Measurements from ENCODE around the gene PSME4. TPM values are rescaled to one million over a fixed set of nuclear protein-coding genes. Genes with fewer than 3 reads are reported as not detected.

Gene PSME4
- total and polyA plus RNA-seq, 10 of the 15 experiments (the other 5 are each of a cell fraction or from before 2014, with no cell fraction given) = 11.1 to 56.2 (median 32.1) TPM

DNA sequence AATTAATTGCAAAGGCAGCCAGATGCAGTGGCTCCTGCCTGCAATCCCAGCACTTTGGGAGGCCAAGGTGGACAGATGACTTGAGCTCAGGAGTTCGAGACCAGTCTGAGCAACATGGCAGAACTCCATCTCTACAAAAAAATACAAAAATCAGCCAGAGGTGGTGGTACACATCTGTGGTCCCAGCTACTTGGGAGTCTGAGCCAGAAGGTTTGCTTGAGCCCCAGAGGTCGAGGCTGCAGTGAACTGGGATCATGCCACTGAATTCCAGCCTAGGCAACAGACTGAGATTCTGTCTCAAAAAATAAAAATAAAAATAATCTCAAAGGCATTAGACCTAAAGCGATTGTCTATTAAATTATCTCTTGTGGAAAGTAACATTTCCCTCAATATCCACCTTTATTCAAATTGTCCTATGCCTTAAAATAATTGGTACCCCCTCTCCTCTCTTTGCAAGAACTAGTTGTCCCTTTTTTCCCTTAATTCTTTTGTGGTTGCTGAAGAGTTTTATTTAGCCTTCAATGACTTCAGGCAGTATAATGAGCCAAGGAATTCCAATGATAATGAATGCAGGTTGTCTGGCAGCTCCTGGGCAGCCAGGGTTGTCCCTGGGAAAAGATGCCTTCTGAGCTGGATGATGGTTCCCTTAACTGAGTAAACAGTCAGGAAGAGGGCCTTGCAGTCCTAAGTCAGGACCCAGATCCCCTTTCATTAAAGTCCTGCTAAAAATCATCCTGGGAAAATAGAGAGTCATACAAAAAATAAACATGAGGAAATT, 143.2 kb downstream of the PSME4 start:
- intact Hi-C loops (cut with micrococcal nuclease; ENCODE audit: unreplicated experiment) = no loop called here
- Histone ChIP-seq H3K9me3 (replicated peaks; ENCODE audit: control insufficient read depth, insufficient read depth, low read length) (no peaks in the 10 kb centered on the region), H3K9ac (ENCODE audit: control insufficient read depth, insufficient read depth, low read length) (no peak overlapping the region), H3K27me3 (replicated peaks in 1 of 2; ENCODE audit: control insufficient read depth in 2 of 2, insufficient read depth in 2 of 2, low read length in 1 of 2) (no peaks in the 10 kb centered on the region), H4K20me1 (ENCODE audit: control insufficient read depth, insufficient read depth) (no peaks in the 10 kb centered on the region), H3K4me1 (ENCODE audit: control insufficient read depth, insufficient read depth, low read length) (no peaks in the 10 kb centered on the region), H3K4me2 (ENCODE audit: control insufficient read depth, insufficient read depth) (no peak overlapping the region), H3K27ac (ENCODE audit: control insufficient read depth, insufficient read depth) (no peak overlapping the region), H3K79me2 (ENCODE audit: control insufficient read depth, insufficient read depth, low read length) (no peaks in the 10 kb centered on the region), H2AFZ (ENCODE audit: control insufficient read depth, low read depth, low read length) (no peak overlapping the region), H3K4me3 (no peak overlapping the region), H3K36me3 (ENCODE audit: control insufficient read depth in 2 of 2, insufficient read depth in 2 of 2, low read length in 1 of 2) (no peaks in the 10 kb centered on the region)
- ChIA-PET SMC1A (ENCODE audit: uncharacterized antibody, unreplicated experiment) (no interaction called here), POLR2A (no interaction called here), RAD21 (ENCODE audit: unreplicated experiment) (no interaction called here), CTCF (no interaction called here)
- TF ChIP-seq SP1 (IDR thresholded peaks at IDR 0.05; ENCODE audit: low read depth, low read length) = no peak
- TF ChIP-seq SIN3A (IDR thresholded peaks at IDR 0.05; ENCODE audit: low read depth, low read length) = no peak
- no peak for TF ChIP-seq FOXK2 (IDR thresholded peaks at IDR 0.05)
- TF ChIP-seq E2F8 (IDR thresholded peaks at IDR 0.05; ENCODE audit: low read depth, partially characterized antibody) = no peak
- TF ChIP-seq, protein P1, sequence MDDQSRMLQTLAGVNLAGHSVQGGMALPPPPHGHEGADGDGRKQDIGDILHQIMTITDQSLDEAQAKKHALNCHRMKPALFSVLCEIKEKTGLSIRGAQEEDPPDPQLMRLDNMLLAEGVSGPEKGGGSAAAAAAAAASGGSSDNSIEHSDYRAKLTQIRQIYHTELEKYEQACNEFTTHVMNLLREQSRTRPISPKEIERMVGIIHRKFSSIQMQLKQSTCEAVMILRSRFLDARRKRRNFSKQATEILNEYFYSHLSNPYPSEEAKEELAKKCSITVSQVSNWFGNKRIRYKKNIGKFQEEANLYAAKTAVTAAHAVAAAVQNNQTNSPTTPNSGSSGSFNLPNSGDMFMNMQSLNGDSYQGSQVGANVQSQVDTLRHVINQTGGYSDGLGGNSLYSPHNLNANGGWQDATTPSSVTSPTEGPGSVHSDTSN (IDR thresholded peaks at IDR 0.05; ENCODE audit: insufficient replicate concordance, low read depth, low read length) = no peak
- TF ChIP-seq CHD1 (IDR thresholded peaks at IDR 0.05; ENCODE audit: low read depth, low read length) = no peak
- TF ChIP-seq, protein P2, sequence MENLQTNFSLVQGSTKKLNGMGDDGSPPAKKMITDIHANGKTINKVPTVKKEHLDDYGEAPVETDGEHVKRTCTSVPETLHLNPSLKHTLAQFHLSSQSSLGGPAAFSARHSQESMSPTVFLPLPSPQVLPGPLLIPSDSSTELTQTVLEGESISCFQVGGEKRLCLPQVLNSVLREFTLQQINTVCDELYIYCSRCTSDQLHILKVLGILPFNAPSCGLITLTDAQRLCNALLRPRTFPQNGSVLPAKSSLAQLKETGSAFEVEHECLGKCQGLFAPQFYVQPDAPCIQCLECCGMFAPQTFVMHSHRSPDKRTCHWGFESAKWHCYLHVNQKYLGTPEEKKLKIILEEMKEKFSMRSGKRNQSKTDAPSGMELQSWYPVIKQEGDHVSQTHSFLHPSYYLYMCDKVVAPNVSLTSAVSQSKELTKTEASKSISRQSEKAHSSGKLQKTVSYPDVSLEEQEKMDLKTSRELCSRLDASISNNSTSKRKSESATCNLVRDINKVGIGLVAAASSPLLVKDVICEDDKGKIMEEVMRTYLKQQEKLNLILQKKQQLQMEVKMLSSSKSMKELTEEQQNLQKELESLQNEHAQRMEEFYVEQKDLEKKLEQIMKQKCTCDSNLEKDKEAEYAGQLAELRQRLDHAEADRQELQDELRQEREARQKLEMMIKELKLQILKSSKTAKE (IDR thresholded peaks at IDR 0.05; ENCODE audit: low read depth, poor library complexity, severe bottlenecking) = no peak
- no peak for TF ChIP-seq IRF3 (IDR thresholded peaks at IDR 0.05)
- TF ChIP-seq ZBTB11 (CRISPR knock-in tag; IDR thresholded peaks at IDR 0.05) = no peak
- TF ChIP-seq TBL1XR1 (IDR thresholded peaks at IDR 0.05; ENCODE audit: low read depth, low read length) = no peak
- TF ChIP-seq NFYB (IDR thresholded peaks at IDR 0.05; ENCODE audit: insufficient read depth, low read depth, low read length) = no peak
- no peak for TF ChIP-seq MYB (IDR thresholded peaks at IDR 0.05; ENCODE audit: borderline replicate concordance, low read depth, low read length)
- no peak for ATAC-seq
- WGBS (ENCODE audit: insufficient coverage, insufficient replicate concordance, low lambda C conversion rate, missing lambda C conversion rate) = 83% methylated on average over 3 of the region's 3 CpGs
- FAIRE-seq = no peak
- no TSS peak for BruUV-seq (replicated peaks)
- in situ Hi-C loops (cut with MboI) = no loop called here
- no peak for DNase-seq (ENCODE audit: low read depth, low spot score)

Data from GM12878 (cell line).